RCC 7860 (cell line): ENCODE measurements around the gene ARHGAP45.
"Not testable (repeated sequence)": the region's sequence is repeated elsewhere in the genome, so short reads cannot be mapped to it uniquely, and the experiment has no call there.

Experiments
- DNase-seq: peaks from one replicate; pipeline ENCODE4 v3.0.0-alpha.2; 2015; ENCODE audit warnings: low spot score
- FAIRE-seq: peaks from 2 replicates; lab custom pipeline; 2012; peaks lifted over from hg19 to GRCh38; lab: Jason Lieb, UNC

ARHGAP45 gene

DNA sequence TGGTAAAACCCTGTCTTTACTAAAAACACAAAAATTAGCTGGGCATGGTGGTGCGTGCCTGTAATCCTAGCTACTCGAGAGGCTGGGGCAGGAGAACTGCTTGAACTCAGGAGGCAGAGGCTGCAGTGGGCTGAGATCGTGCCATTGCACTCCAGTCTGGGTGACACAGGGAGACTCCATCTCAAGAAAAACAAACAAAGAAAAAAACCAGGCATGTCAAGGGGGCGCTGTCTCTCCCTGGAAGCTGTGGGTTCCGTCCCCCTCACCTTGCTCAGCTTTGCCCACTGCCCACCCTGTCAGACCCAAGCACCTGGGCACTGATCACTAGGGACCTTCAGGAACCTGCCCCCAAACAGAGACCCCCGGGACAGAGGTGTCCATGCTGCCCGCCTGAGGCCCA is 62.1 kb downstream of the ARHGAP45 start:
- DNase-seq, FAIRE-seq: not testable (repeated sequence)

DNA sequence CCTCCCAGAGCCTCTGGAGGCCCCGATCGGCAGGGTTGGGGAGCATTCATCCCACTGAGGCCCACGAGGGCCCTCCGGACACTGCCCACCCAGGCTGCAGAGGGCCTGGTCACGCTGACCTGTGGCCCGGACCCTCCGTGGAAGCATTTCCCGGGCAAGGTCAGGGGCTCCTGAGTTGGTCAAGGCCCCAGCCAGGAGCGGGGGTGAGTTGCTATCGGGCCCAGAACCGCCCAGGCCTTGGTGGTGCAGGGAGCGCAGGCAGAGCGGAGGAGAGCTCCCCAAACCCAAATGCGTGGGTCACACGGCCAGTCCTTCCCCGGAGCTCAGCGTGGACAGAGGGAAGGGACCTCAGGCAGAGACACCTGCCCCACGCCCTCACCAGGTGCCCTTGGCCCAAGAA is 62.6 kb downstream of the ARHGAP45 start:
- DNase-seq = no peak
- no peak for FAIRE-seq

DNA sequence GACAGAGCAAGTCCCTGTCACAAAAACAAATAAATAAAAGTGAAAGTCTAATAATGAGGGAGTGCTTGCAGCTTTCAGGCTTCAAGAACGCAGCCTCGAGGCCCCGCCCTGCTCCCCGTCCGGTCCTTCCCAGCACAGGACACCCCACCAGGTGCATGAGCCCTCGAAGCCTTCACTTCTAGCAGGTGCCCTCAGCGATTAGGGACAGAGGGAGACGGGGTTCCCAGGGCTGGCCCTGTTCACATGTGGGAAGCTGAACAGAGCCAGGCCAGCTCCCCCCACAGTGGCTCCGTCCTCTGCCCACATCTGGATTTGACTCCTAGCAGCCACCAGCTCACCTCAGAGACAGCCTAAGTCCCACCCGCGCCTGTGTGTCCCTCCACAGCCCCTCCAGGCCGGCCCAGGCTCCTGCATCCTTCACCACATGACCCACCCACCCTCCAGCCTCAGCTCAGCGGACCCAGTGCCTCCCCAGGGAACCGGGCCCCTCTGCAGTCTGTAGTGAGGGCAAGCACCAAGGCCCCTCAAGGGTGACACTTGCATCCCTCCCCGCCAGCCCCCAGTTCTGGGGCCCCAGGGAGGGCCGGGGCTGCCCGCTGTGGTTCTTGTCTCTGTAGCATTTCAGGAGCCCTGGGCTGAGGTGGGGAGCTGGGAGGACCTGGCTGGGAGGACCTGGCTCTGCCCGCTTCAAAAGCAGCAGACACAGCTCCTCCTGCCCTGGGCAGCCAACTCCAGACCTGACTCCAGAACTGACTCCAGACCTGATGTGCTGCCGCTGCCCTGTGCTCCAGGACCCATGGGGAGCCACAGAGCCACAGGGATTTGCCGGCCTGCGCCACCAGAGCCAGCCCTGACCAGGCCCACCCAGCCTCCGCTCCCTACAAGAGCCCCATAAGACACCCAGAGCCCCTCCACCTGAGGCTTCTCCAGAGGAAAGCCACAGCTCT is 64.1 kb downstream of the ARHGAP45 start:
- DNase-seq = no peak
- FAIRE-seq = no peak

DNA sequence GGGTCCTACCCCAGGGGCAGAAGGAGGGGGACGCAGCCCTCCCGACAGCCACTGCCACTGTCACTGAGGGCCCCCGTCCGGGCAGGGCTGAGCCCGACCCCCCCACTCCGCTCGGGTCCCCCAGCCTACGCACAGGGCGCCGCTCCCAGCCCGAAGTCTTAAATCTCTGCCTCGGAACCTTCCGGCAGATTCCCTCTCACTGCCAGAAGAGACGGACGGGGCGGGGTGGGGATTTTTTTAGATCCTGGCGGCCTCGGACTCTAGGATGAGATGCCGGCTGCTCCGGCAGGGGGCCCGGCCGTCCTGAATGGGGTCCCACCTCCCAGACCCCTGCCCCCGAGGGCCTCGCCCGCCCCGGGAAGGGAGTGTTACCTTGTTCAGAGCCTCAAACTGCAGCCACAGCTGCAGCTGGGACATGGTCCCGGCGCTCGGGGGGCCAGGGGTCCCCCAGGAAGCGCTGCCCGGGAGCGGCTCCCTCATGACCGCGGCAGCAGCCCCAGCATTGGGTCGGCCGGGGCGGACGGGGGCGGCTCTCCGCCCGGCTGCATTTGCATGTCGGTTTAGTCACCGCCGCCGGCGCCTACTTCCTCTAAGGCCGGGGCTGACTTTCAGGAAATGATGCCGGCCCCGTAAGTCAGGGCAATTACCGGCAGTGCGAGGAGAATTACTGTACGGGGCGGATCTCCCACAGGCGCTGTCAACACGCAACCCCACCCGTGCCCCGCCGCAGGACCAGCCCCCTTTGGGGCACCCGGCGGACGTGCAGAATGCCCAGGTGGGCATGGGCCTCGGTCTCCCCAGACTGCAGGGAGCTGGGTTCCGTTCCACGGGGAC is 65.0 kb downstream of the ARHGAP45 start:
- DNase-seq = no peak

DNA sequence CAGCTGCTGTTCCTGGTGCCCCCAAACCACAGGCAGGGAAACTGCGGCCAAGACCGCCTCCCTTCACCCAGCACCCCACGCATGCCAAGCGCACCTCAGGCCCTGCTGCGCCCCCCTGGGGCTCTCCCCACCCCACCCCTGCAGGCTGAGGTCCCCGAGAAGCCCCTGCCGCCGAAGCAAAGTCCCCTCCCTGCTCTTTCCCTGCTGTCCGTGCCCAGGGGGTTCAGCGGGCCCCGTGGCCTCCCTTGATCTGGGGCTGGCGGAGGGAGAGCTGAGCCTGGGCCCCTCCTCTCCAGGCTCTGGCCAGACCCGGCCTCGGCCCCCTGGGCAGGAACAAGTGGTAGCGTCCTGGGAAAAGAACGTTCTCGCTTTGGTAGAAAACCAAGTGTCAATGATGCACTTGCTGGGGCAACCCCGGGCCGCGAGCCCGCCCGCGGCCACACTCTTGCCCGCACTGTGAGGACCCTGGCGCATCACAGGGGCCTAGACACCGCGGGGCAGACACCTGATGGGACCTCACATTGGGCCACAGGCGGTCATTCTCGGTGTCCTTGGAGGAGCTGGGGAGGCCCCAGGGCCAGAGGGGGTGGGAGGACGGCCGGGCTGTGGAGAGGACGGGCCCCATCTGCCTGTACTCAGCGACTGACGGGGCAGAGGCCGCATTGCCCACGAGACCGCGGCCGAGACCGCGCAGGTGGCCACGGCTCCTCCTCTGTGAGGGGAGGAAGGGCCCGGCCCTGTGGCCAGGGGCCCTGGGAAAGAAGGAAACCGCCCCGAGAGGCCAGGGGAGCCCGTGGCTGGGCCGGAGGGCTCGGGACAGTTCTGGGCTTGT is 65.8 kb downstream of the ARHGAP45 start:
- no peak for DNase-seq
- FAIRE-seq = no peak

More for the DNA sequence above, 65.0 kb downstream of the ARHGAP45 start:
- no peak for FAIRE-seq

DNA sequence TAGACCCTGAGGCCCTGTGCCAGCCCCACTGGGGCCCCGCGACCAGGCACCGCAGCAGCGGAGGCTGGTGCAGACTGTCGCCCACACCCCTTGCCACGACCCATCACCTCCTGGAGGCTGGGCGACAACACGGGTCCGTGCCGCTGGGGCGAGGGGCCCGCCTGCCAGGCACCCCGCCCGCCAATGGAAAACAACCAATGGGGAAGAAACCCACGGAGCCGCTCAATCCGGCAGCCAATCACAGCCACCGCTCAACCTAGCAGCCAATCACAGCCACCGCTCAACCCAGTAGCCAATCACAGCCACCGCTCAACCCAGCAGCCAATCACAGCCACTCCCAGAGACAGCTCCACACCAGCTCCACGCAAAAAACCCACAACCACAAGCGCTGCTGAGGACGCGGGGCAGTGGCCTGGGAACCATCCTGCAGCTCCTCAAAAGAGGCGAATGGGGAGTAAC is 66.5 kb downstream of the ARHGAP45 start:
- FAIRE-seq (no peak), DNase-seq (no peak)

DNA sequence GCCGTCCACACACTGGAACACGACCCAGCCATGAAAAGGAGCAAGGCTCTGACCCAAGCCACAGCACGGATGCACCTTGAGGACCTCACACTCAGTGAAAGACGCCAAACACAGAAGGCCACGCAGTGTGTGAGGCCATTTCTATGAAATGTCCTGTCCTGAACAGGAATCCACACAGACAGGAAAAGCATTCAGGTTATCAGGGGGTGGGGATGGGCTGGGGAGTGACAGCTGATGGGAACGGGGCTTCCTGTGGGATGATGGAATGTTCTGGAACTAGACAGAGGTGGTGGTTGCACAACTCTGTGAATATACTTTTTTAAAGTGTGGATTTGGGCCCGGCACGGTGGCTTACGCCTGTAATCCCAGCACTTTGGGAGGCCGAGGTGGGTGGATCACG is 67.5 kb downstream of the ARHGAP45 start:
- FAIRE-seq = no peak
- no peak for DNase-seq

DNA sequence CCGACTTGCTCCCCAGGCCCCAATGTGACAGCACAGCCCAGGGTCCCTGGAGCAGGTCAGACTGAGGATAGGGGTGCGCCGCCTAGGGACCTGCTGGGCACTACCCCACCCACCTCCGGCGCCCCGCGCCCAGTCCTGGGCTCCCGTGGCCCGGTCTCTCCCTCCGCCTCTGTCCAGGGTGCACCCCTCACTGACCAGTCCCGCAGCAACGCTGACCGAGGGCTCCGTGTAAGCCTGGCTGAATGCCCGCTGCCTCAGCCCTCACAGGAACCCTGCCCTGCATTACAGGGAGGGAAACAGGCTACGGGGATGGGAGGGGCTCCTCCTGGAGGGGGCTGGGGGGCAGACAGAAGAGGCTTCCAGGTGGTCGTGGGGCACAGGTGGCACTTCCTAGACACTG is 68.5 kb downstream of the ARHGAP45 start:
- FAIRE-seq = no peak
- DNase-seq = no peak

DNA sequence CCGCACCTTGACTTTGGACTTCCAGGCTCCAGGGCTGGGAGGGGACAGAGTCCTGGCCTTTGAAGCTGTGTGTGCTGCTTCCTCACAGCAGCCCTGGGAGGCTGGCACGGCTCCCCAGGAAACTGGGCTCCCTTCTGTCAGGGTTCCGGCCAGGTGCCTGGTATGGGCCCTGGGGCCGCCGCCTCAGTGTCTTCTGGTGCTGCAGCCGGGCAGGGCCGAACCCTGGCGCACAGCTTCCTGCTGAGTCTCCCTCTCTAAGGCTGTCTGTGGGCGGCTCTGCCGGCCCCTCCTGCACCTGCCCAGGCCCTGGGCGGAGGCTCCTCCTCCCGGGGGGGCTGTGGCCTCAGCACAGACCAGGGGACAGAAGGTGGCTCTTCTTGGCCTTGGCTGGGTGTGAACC is 69.2 kb downstream of the ARHGAP45 start:
- FAIRE-seq (no peak), DNase-seq (no peak)
